ENCODE results near the gene FAM120B.
"Not testable (repeated sequence)": the region's sequence is repeated elsewhere in the genome, so short reads cannot be mapped to it uniquely, and the experiment has no call there.

FAM120B gene

GRCh38 chr6:170297576-170298330 is 8.8 kb upstream of the FAM120B start:
- no peak for DNase-seq (ENCODE audit: low read depth in 3 of 3)

DNA sequence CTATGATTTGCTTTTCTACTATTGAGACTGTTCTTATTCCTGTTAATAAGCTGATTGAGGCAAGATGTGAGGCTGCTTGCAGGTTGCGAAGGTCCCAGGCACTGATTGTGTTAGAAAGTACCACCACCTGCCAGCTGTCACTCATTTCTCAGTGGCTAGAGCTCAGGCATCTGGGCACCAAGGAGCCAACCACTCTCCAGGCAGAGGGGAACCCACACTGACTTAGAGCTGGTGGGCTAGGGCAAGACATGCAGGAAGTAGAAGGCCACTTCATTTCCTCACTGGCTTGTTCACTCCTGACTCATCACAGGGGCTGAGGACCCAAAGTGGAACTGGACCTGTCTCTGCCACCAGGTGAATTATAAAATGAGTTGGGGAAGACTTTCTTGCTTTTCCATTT is 7.9 kb upstream of the FAM120B start:
- no peak for DNase-seq (ENCODE audit: low read depth in 3 of 3)

- DNase-seq (ENCODE audit: low read depth in 3 of 3): no peak
These were observed 5.4 kb upstream of the FAM120B start for GRCh38 chr6:170301184-170301583.

DNA sequence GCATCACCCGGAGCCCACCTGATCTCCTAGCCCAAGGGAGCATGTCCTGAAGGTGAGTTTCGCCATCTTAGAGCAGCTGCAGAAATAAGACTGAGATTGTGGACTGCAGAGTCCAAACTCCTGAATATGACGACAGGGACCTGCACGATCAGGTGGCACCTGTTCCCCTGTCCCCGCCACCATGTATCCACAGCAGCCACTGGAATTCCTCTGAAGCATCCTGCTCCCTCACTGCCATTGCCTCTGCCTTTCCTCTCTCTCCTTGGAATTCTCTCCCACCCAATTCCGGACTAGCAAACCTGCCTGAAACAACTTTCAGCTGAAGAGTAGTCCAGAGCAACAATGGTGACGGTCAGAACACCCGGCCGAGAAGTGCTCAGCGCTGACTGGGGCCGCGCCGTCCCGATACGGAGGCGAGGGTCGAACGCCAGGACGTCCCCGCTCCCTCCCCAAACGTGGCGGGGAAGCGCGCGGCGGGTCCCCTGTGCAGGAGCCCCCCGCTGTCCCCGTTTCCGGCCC is 694 bp upstream of the FAM120B start:
- no peak for DNase-seq (ENCODE audit: low read depth in 3 of 3)

DNA sequence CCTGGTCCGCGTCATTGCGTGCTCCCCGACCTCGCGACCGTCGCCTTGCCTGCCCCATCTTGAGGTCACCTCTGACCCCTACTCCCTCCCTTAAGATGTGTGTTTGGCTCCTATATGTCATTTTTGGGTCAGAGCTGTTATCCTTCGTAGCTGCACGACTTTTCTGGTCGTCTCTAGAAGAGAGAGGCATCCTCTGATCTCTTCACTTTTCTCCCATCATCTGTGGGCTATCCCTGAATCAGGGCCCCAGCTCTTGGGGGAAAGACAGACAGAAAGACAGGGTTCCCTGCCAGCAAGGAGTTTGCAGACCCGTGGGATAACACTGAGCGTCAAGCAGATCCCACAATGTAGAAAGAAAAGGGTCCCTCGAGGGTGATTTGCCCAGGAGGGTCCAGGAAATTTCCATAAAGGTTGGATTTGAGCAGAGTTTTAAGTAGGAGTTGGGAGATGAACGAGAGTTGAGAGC is 555 bp downstream of the FAM120B start:
- DNase-seq (ENCODE audit: low read depth in 3 of 3): no peak

- DNase-seq (ENCODE audit: low read depth in 3 of 3): no peak
These were observed 2.2 kb downstream of the FAM120B start for GRCh38 chr6:170308761-170309160.

GRCh38 chr6:170311696-170312095 is 5.1 kb downstream of the FAM120B start:
- no peak for DNase-seq (ENCODE audit: low read depth in 3 of 3)

DNA sequence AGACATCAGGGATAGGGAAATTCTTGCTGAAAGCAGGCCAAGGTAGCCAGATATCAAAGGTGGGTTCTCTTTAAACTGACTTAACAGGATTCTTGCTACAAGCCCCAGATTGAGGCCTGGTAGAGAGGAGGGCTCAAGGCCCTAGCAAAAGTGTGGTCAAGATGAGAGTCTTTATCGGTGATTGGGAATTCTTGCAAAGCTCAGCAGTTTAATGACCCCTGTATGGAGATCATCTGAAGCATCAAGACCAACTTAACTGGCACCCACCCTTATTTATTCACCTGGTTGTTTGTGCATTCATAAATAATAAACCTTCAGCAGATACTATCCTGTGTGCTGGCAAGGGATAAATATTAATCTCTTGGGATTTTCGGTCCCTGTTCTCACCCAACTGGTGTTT is 6.3 kb downstream of the FAM120B start:
- no peak for DNase-seq (ENCODE audit: low read depth in 3 of 3)

- DNase-seq (ENCODE audit: low read depth in 3 of 3): no peak
These were observed 7.2 kb downstream of the FAM120B start for GRCh38 chr6:170313716-170314295.

DNA sequence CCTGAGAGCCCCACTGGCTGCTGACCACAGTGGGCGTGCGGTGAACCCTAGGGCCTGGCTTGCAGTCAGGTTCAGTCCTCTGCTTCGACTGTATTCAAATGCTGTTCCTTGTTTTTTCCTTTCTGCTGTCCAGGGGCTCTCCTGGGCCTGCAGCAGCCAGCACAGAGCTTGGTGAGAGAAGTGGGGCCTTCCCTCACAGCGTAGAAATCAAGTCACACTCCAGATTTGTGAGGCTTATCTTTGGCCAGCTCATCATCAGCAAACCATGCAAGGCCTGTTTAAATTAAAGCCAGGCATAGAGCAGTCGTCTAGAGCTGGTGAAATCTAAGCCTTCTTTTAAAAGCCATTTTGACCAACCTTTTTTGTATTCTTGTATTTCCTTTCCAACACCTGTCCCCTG is 8.4 kb downstream of the FAM120B start:
- DNase-seq (ENCODE audit: low read depth in 3 of 3): no peak

- DNase-seq (ENCODE audit: low read depth in 3 of 3): no peak
These were observed 9.5 kb downstream of the FAM120B start for GRCh38 chr6:170316071-170316470.

GRCh38 chr6:170317076-170317475 is 10.5 kb downstream of the FAM120B start:
- no peak for DNase-seq (ENCODE audit: low read depth in 3 of 3)

GRCh38 chr6:170317718-170318117 is 11.2 kb downstream of the FAM120B start:
- no peak for DNase-seq (ENCODE audit: low read depth in 3 of 3)

GRCh38 chr6:170329321-170329720 is 22.8 kb downstream of the FAM120B start:
- DNase-seq (ENCODE audit: low read depth in 3 of 3): no peak

DNA sequence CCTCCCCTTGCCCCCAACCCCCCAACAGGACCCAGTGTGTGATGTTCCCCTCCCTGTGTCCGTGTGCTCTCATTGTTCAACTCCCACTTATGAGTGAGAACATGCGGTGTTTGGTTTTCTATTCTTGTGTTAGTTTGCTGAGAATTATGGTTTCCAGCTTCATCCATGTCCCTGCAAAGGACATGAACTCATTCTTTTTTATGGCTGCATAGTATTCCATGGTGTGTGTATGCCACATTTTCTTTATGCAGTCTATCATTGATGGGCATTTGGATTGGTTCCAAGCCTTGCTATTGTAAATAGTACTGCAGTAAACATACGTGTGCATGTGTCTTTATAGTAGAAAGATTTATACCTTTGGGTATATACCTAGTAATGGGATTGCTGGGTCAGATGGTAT is 28.6 kb downstream of the FAM120B start:
- not testable (repeated sequence) for DNase-seq (ENCODE audit: low read depth in 3 of 3)

DNA sequence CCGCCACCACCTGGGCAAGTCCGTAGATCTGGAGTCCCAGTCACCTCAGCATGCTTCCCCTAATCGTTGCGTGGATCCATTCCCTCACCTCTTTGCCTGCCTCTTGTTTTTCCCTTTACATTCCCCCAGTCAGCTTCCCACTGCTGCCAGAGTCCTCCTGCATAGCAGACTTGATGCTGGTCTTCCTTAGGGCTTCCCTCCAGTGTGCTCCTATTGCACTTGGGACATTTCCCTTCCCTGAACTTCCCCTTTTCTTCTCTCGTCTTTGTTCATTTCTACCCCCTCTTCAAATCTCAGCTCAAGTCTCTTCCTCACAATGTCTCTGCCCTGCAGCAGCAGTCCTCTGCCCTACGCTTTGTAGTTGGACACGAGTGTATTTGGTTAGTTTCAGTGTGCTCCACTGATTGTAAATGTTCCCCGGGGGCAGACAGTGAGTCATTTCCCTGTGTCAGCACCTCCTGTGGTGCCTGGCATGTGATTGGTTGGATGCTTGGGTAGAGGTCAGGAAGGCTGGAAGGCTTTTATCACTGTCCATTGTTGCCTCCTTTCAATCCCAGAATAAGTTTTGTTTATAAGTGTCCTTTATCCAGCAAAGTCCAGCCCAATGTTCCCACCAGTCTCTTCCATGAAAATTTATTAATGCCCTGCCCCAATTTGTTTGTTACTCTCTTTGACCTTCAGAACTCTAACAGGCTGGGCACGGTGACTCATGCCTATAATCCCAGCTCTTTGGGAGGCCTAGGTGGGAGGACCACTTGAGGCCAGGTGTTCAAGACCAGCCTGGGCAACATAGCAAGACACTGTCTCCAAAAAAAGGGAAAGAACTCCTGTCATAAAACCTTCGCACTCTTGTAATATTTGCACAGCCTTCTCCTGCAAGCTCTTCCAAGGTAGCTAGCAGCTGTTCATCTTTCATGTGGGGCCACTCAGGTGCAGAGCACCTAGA is 38.3 kb downstream of the FAM120B start:
- DNase-seq (ENCODE audit: low read depth in 3 of 3): no peak

- DNase-seq (ENCODE audit: low read depth in 3 of 3): no peak
These were observed 39.1 kb downstream of the FAM120B start for GRCh38 chr6:170345662-170346061.

- DNase-seq (ENCODE audit: low read depth in 3 of 3): no peak
These were observed 40.1 kb downstream of the FAM120B start for GRCh38 chr6:170346649-170347048.

- DNase-seq (ENCODE audit: low read depth in 3 of 3): no peak
These were observed 40.5 kb downstream of the FAM120B start for GRCh38 chr6:170347091-170347490.

GRCh38 chr6:170347975-170348374 is 41.4 kb downstream of the FAM120B start:
- DNase-seq (ENCODE audit: low read depth in 3 of 3): no peak

GRCh38 chr6:170351456-170351855 is 44.9 kb downstream of the FAM120B start:
- not testable (repeated sequence) for DNase-seq (ENCODE audit: low read depth in 3 of 3)

DNA sequence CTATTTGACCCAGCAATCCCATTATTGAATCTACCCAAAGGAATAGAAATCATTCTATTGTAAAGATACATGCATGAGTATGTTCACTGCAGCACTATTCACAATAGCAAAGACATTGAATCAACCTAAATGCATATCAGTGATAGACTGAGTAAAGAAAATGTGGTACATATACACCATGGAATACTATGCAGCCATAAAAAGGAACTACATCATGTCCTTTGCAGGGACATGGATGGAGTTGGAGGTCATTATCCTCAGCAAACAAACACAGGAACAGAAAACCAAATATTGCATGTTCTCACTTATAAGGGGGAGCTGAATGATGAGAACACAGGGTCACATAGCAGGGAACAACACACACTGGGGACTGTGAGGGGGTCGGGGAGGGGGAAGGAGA is 48.6 kb downstream of the FAM120B start:
- DNase-seq (ENCODE audit: low read depth in 3 of 3): not testable (repeated sequence)
